K562 (cell line): ENCODE data around the gene ZNF77. TPM values are rescaled to one million over a fixed set of nuclear protein-coding genes. Genes with fewer than 3 reads are reported as not detected.

ENCODE experiments used
- CBX3 ChIP-seq, 2 experiments: IDR thresholded peaks; 1 replicate in 1 of 2; 2 replicates in 1 of 2; pipeline ENCODE4 v1.6.1; 2012; ENCODE audit warnings: inconsistent platforms in 2 of 2, low read length in 2 of 2, borderline replicate concordance in 1 of 2, control low read depth in 1 of 2
- EP400 ChIP-seq: fragments of 450-650 bp; IDR thresholded peaks from 2 replicates; pipeline ENCODE4 v1.6.1; 2017; ENCODE audit warnings: antibody characterized with exemption, mild to moderate bottlenecking, moderate library complexity
- ESRRA ChIP-seq: fragments of 450-650 bp; IDR thresholded peaks from 2 replicates; pipeline ENCODE4 v1.6.1; 2014; ENCODE audit warnings: low read depth, mild to moderate bottlenecking, moderate library complexity, borderline replicate concordance
- ETV1 ChIP-seq: fragments of 450-650 bp; conservative IDR thresholded peaks from 2 replicates; pipeline ENCODE4 v1.6.1; 2016; ENCODE audit warnings: missing genetic modification characterization, control low read depth, low read depth, missing compliant biosample characterization
- JUND ChIP-seq, 2 experiments: IDR thresholded peaks; 2 replicates in 1 of 2; 3 replicates in 1 of 2; pipeline ENCODE4 v1.6.1; 2011; ENCODE audit warnings: borderline replicate concordance in 2 of 2, low read depth in 2 of 2, low read length in 2 of 2, improper control_type of control experiment in 1 of 2, missing biosample characterization in 1 of 2, missing genetic modification characterization in 1 of 2, missing genetic modification reagents in 1 of 2
- MBD1 ChIP-seq: fragments of 250-450 bp; sonication (Bioruptor Pico); IDR thresholded peaks from 2 replicates; pipeline ENCODE4 v1.8.0; 2022; ENCODE audit warnings: inconsistent platforms
- MEF2D ChIP-seq: conservative IDR thresholded peaks from 2 replicates; pipeline ENCODE4 v1.6.1; 2016; ENCODE audit warnings: low read depth, missing genetic modification characterization, missing compliant biosample characterization
- MIER1 ChIP-seq: fragments of 450-650 bp; IDR thresholded peaks from 2 replicates; pipeline ENCODE4 v1.6.1; 2016; ENCODE audit warnings: antibody characterized with exemption, mild to moderate bottlenecking, low read depth
- PPARD ChIP-seq: fragments of 250-450 bp; sonication (Bioruptor Pico); IDR thresholded peaks from 2 replicates; pipeline ENCODE4 v1.8.0; 2022; ENCODE audit warnings: inconsistent platforms, mild to moderate bottlenecking, moderate library complexity
- PRDM10 ChIP-seq: fragments of 450-650 bp; IDR thresholded peaks from 2 replicates; pipeline ENCODE4 v1.6.1; 2018; ENCODE audit not compliant: partially characterized antibody
- RBM15 ChIP-seq: fragments of 200-400 bp; formaldehyde crosslinking; IDR thresholded peaks from 2 replicates; pipeline ENCODE4 v1.6.1; 2018; ENCODE audit warnings: mild to moderate bottlenecking, low read length, moderate library complexity; ENCODE audit not compliant: insufficient read depth
- STAT5B ChIP-seq: fragments of 250-450 bp; sonication (Bioruptor Pico); IDR thresholded peaks from 2 replicates; pipeline ENCODE4 v1.8.0; 2021; ENCODE audit warnings: mild to moderate bottlenecking, inconsistent platforms
- ZNF134 ChIP-seq: fragments of 250-450 bp; sonication (Bioruptor Pico); conservative IDR thresholded peaks from 2 replicates; pipeline ENCODE4 v1.4.0; 2020
- ZNF165 ChIP-seq: fragments of 250-450 bp; sonication (Bioruptor Pico); IDR thresholded peaks from 2 replicates; pipeline ENCODE4 v1.4.0; 2020; ENCODE audit warnings: borderline replicate concordance
- polyA plus RNA-seq, 8 experiments: library from polyadenylated mRNA; depleted of rRNA in 4 of 8; stranded (reverse) in 5 of 8; unstranded in 3 of 8; fragments of >200 nt; fragmentation: Nextera tagmentation in 2 of 8; fragmentation: Illumina TruSeq in 1 of 8; extraction: Ambion mirVana in 2 of 8; extraction: Trizol in 1 of 8; gene quantifications; 2 replicates each; pipeline versions ENCODE4 v1.2.1 to v1.2.3, GENCODE V29; 2011 to 2014; ENCODE audit warnings: inconsistent platforms in 1 of 8, missing spikeins in 1 of 8
- total RNA-seq, 7 experiments: library from RNA; depleted of rRNA in 6 of 7; stranded (reverse); fragments of >200 nt in 6 of 7; fragmentation: Illumina TruSeq in 2 of 7; extraction: Trizol in 2 of 7; gene quantifications; 2 replicates each; pipeline versions ENCODE4 v1.2.1 to v1.2.3, GENCODE V29; 2011 to 2021; ENCODE audit warnings: low replicate concordance in 1 of 7
- TF ChIP-seq, protein P1 (sequence below): fragments of 450-650 bp; IDR thresholded peaks from 2 replicates; pipeline ENCODE4 v1.6.1; 2017; ENCODE audit warnings: antibody characterized with exemption, mild to moderate bottlenecking
- TF ChIP-seq, protein P2 (sequence below): fragments of 250-450 bp; sonication (Bioruptor Pico); IDR thresholded peaks from 2 replicates; pipeline ENCODE4 v1.8.0; 2021; ENCODE audit warnings: mild to moderate bottlenecking, moderate library complexity

The ZNF77 gene
- total and polyA plus RNA-seq, 9 of the 15 experiments (the other 6 are each of a cell fraction or from before 2014, with no cell fraction given), result 4.3 to 14.5 (median 7.7) TPM

- TF ChIP-seq, protein P1, sequence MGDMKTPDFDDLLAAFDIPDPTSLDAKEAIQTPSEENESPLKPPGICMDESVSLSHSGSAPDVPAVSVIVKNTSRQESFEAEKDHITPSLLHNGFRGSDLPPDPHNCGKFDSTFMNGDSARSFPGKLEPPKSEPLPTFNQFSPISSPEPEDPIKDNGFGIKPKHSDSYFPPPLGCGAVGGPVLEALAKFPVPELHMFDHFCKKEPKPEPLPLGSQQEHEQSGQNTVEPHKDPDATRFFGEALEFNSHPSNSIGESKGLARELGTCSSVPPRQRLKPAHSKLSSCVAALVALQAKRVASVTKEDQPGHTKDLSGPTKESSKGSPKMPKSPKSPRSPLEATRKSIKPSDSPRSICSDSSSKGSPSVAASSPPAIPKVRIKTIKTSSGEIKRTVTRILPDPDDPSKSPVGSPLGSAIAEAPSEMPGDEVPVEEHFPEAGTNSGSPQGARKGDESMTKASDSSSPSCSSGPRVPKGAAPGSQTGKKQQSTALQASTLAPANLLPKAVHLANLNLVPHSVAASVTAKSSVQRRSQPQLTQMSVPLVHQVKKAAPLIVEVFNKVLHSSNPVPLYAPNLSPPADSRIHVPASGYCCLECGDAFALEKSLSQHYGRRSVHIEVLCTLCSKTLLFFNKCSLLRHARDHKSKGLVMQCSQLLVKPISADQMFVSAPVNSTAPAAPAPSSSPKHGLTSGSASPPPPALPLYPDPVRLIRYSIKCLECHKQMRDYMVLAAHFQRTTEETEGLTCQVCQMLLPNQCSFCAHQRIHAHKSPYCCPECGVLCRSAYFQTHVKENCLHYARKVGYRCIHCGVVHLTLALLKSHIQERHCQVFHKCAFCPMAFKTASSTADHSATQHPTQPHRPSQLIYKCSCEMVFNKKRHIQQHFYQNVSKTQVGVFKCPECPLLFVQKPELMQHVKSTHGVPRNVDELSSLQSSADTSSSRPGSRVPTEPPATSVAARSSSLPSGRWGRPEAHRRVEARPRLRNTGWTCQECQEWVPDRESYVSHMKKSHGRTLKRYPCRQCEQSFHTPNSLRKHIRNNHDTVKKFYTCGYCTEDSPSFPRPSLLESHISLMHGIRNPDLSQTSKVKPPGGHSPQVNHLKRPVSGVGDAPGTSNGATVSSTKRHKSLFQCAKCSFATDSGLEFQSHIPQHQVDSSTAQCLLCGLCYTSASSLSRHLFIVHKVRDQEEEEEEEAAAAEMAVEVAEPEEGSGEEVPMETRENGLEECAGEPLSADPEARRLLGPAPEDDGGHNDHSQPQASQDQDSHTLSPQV, result no peak
- TF ChIP-seq CBX3 (IDR thresholded peaks at IDR 0.05; ENCODE audit: borderline replicate concordance in 1 of 2, low read length in 2 of 2) (peak in 1 of 2 experiments; percentile 23; a peak in 1 of 3 replicates), ETV1 (tag) (peak; percentile 63), ZNF165 (no peak), JUND (IDR thresholded peaks at IDR 0.05; ENCODE audit: borderline replicate concordance, low read depth, low read length) (peak; percentile 38; the same call in 1 of the 2 replicates), JUND (tag; IDR thresholded peaks at IDR 0.05; ENCODE audit: borderline replicate concordance, low read depth, low read length) (no peak), EP400 (peak; percentile 17; the same call in 1 of the 2 replicates), MIER1 (no peak), STAT5B (CRISPR knock-in tag) (no peak), ESRRA (0 out of 2 replicates have a peak, but pooled peaks have one; percentile 11), PPARD (CRISPR knock-in tag) (no peak), MEF2D (tag) (0 out of 2 replicates have a peak, but pooled peaks have one; percentile 20), RBM15 (no peak), ZNF134 (CRISPR knock-in tag) (no peak), PRDM10 (peak; percentile 90), MBD1 (CRISPR knock-in tag) (no peak)
- TF ChIP-seq, protein P2, sequence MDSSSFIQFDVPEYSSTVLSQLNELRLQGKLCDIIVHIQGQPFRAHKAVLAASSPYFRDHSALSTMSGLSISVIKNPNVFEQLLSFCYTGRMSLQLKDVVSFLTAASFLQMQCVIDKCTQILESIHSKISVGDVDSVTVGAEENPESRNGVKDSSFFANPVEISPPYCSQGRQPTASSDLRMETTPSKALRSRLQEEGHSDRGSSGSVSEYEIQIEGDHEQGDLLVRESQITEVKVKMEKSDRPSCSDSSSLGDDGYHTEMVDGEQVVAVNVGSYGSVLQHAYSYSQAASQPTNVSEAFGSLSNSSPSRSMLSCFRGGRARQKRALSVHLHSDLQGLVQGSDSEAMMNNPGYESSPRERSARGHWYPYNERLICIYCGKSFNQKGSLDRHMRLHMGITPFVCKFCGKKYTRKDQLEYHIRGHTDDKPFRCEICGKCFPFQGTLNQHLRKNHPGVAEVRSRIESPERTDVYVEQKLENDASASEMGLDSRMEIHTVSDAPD, result no peak
Measured at GRCh38 chr19:2887391-2887914, 57.3 kb downstream of the ZNF77 start (continued).
